Fibroblast of the aortic adventitia (primary cell): ENCODE results near the gene PLAAT2. TPM values are rescaled to one million over a fixed set of nuclear protein-coding genes. Genes with fewer than 3 reads are reported as not detected.

ENCODE experiments used
- DNase-seq: peaks from one replicate; pipeline ENCODE4 v3.0.0-alpha.2; 2010; ENCODE audit warnings: low read depth
- H3K4me3 ChIP-seq: 2 replicates; pipeline ENCODE4 v1.5.1; 2011; ENCODE audit warnings: low read depth, mild to moderate bottlenecking, control low read depth, low read length, moderate library complexity
- CTCF ChIP-seq: IDR thresholded peaks from 2 replicates; pipeline ENCODE4 v1.5.1; 2011; ENCODE audit warnings: mild to moderate bottlenecking, low read length, control low read depth, inconsistent platforms; ENCODE audit not compliant: insufficient read depth
- total RNA-seq: library from RNA; depleted of rRNA; stranded (reverse); fragments of >200 nt; gene quantifications from 2 replicates; pipeline ENCODE4 v1.2.3, GENCODE V29; 2012; ENCODE audit warnings: low replicate concordance

The PLAAT2 gene
- total RNA-seq, 1 donor: not detected

GRCh38 chr11:63574856-63575602 is 11.8 kb upstream of the PLAAT2 start:
- H3K4me3 ChIP-seq: peak overlapping the region; percentile 43
- no peak for TF ChIP-seq CTCF
- DNase-seq: peak; percentile 71

DNA sequence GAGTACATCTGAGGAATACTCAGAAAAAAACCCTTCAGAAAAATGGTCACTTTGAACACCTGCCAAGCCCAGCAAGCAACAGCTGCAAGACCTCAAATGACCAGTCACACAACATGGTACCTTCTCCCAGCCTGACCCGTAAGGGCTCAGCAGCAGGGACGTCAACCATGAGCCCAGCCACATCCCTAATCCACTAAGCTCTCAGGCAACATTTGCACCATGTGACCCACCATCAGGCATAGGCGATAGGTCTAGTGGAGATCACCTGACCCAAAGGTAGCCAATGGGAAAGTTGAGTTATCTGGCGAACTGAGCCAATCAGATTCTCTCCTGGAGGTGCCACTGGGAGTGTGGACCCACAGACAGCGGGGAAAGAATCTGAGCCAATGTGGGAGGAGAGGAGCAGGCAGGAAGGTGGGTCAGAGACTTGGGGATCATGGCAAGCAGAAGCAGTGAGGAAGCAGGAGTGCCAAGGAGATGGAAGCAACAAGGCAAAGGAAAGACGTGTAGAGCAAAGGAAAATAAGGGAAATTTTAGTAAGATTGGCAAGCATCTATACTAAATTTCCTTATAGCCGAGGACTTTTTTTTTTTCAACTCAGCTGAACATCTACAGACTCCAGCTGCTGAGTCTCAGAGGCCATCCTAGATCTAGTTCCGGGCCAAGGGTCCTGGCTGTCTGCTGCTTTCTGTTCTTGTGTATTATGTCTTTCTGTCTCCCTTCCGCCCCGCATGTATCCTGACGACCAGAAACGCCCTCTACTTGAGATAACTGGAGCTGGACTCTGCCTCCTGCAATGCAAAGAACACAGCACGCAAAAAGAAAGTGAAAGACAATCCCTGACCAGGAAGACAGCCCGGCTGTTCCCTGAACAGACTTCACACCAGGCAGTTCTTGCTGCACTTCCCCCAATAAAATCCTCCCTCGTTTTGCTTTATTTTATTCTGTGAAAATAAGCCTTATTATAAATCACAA is 11.0 kb upstream of the PLAAT2 start:
- DNase-seq: peak; percentile 84
- peak overlapping the region; percentile 43 for H3K4me3 ChIP-seq
- TF ChIP-seq CTCF: no peak

- H3K4me3 ChIP-seq: no peak overlapping the region
- no peak for DNase-seq
- no peak for TF ChIP-seq CTCF
Observed at GRCh38 chr11:63572026-63572688, 9.0 kb upstream of the PLAAT2 start.

DNA sequence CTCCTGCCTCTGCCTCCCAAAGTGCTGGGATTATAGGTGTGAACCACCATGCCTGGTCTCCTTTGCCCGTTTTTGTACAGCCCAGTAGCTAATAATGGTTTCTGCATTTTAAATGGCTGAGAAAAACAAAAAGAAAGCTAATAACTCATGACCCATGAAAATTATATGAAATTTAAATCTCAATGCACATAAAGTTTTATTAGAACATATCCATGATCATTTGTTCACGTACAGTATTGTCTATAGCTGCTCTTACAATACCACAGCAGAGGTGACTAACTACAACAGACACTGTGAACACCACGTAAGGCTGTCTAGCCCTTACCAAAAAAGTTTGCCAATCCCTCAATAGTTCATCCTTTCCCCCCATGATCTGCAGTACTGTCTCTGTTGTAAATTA is 6.4 kb upstream of the PLAAT2 start:
- TF ChIP-seq CTCF: no peak
- H3K4me3 ChIP-seq: no peak overlapping the region
- DNase-seq: no peak

- no peak overlapping the region for H3K4me3 ChIP-seq
- DNase-seq: peak; percentile 96
- no peak for TF ChIP-seq CTCF
Observed at GRCh38 chr11:63567044-63567840, 4.1 kb upstream of the PLAAT2 start.

GRCh38 chr11:63564784-63565350 is 1.7 kb upstream of the PLAAT2 start:
- no peak for DNase-seq
- H3K4me3 ChIP-seq: no peak overlapping the region
- no peak for TF ChIP-seq CTCF
